GM21529 (cell line): Measurements from ENCODE around the gene TMTC1.

Experiments
- ATAC-seq: cut with Tn5 transposase; IDR thresholded peaks from one replicate; pipeline ENCODE4 v1.9.1; 2021; ENCODE audit not compliant: unreplicated experiment

Gene TMTC1

DNA sequence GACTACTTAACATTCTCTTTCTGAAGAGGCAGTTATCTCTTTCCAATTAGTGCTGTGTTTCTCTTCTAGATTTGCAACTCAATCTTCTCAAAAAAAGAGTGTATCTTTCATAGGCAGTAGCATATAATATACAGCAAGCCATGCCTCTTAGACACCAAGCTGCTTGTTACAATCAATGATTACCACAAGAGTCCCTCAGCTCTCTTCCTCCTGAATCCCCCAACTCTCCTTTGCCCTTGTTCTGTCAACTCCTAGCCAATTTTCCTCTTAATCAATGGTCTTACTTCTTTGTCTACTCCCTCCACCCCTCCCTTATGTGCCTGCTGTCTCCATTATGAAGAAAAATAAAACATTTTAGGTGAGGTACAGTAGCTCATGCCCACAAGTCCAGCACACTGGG, 2.6 kb downstream of the TMTC1 start:
- no peak for ATAC-seq

DNA sequence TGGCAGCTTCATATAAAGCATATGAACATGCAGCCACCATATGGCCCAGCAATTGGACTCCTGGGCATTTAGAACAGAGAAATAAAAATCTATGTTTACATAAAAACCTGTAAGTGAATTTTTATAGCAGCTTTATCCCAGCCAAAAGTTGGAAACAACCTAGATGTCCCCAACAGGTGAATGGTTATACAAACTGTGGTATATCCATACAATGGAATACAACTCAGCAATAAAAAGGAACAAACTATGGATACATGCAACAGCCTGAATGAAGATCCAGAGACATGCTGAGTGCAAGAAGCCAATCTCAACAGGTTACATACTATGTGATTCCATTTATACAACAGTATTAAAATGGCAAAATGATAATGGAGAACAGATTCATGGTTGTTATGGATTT, 3.7 kb downstream of the TMTC1 start:
- no peak for ATAC-seq

DNA sequence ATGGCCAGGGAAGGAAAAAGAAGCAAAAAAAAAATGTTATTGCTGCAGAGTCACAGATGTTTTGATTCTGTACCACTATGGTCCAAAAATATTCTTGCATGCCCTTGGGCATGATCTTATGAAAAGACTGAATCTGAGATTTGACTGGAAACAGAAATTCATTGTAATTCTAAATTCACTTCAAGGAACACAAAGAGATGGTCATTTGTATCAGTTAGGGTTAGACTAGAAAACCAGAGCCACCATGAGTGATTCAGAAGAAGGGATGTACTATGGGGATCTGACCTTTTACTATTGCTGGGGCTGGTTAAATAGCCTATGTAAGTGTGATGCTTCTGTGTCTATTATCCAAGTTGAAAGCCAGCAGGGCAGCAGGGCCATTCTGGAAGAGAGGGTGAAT, 5.2 kb downstream of the TMTC1 start:
- no peak for ATAC-seq

DNA sequence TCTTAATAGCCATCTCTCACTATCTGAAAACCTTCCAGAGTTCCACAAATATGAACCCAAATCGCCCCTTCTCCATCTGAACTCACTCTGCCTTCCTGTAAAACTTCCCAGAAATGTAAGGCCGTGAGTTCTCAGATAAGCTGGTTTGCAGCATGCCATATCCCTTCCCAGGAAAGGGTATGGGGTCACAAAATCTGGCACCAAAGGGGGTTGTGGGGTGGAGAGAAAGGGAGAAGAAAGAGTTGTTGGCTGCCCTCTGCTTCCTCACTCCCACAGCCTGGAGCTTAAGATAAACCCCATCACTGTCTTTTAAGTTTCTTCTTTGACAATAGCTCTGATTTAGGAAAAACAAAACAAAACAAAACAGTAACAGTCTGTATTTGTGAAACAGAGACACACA, 10.7 kb downstream of the TMTC1 start:
- no peak for ATAC-seq

DNA sequence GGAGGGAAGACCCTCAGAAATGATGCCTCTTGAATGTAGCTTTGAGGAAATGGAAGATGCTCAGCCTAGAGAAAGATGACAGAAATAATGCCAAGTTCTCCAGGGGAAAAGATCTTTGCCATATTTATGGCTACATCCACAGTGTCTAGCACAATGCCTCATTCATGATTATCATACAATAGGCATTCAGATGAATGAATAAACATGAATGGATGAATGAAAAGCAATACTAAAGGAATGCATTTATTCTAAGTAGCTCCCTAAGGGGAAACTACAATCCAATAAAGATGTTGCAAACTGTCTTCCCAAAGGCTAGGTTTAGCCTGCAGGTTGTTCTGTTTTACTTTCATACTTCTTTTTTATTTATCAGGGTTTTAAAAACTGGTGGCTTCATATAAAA, 12.0 kb downstream of the TMTC1 start:
- no peak for ATAC-seq

DNA sequence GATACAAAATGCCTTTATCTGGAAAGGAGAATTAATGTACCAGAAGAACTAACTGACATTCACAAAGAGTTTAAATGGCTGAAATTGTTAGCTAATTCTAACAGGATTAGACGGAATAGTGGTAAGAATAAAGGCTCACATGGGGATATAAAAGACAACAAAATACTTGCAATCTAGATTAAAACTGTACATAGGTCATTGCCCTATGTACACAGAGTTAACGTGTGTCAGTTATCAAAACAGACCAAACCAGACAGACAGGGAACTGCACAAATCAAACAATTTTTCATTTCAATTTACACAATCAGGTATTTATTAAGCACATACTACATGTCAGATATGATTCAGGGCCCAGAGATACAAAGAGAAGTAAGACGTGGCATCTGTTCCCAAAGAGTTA, 12.6 kb downstream of the TMTC1 start:
- ATAC-seq = no peak

DNA sequence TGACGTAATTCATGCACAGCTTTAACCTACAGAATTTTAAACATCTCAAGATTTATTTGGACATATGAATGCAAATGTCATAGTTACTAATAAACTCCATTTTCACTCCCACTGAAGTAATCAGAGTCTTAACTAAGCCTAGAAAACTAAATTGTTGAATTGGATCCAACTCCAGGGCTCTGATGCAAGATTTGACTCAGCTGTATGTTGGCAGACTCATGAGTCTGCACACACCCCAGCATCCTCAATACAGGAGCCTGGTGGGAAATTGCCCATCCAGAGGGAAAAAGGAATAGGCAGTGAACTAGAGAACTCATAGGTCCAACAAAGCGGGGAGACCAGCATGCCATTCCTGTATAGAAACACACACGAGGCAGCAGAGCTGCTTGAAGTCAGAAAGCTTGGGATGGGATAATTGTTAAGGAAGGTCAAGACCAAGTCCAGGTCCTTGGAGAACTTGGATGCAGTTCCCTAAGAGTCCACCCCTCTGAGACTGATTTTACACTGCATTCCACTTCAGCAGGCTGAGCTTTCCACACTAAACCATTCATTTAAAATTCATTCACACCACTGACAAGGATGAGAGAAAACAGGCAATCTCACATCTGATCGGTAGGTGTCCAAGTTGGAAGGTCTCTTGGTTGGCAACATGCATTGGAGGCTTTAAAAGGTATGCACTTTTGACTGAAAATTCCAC, 14.4 kb downstream of the TMTC1 start:
- no peak for ATAC-seq

DNA sequence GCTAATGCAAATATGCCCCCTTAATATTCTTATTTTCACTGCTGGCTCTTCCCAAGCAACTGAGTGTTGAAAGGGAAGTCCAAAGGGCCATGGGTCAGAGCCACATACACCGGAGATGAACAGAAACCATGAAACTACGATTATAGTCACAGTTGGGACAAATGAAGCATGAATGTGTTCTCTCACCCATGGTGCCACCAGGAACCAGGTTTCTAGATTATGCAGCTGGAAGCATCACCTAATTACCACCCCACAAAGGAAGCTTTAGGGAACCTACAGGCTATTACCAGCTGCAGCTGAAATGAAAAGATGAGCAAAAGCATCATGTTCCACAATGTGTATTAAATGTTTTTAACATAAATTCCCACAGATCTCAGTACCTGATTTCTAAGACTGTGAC, 15.4 kb downstream of the TMTC1 start:
- ATAC-seq = no peak

DNA sequence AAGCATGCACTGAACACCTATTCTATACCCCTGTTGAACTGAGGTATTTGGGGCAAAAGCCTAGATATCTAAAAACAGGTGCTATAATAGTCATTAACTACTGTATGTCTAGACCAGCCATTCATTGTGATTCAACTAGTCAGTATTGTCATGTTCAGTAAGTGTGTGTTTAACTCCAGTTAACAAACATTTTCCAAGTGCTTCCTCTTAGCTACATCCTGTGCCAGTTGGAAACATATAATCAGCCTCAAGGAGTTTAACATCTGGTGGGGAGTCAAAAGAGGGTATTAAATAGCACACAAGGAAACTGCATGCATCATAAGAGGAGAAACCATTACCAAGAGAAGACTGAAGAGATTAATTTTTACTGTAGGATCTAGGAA, 20.4 kb downstream of the TMTC1 start:
- ATAC-seq = no peak

DNA sequence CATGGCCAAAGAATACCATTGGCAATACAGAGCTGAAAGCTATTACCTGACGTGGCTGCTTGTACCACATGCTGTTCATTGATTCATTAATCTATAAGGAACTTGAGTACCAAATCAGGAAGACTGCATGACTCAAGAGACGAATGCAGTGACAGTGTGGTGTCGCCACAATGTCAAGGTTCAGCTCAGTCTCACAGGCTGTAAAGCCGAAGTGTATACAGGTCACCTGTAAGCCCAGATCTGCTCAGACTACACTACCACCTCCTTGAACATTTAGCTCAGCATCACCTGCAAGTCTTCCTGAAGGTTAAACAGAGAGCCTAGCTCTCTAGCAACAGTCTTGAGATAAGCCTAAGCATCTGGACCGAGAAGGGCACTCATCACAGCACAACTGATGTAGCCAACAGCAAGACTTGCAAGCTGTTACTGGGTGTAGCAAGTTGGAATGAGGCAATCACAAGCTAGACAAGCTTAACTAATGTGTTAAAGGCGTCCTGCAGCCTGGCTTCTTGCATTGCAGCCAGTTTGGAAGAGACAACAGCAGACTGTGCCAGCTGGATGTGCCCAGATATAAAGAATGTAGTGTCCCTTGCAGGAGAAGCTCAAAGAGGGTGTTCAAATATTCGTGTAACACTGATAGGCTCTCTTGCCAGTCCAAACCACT, 21.0 kb downstream of the TMTC1 start:
- no peak for ATAC-seq

DNA sequence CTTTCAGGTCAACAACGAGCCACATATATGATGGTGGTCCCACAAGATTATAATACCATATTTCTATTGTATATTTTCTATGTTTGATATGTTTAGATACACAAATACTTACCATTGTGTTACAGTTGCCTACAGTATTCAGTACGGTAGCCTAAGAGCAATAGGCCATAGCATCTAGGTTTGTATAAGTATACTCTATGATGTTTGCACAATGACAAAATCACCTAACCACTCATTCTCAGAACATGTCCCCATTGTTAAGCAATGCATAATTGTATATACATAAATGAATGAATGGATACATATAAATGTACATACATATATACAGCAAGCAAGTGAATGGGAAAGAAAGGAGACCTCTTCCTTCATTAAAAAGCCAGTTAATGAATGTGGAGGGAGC, 23.8 kb downstream of the TMTC1 start:
- no peak for ATAC-seq

DNA sequence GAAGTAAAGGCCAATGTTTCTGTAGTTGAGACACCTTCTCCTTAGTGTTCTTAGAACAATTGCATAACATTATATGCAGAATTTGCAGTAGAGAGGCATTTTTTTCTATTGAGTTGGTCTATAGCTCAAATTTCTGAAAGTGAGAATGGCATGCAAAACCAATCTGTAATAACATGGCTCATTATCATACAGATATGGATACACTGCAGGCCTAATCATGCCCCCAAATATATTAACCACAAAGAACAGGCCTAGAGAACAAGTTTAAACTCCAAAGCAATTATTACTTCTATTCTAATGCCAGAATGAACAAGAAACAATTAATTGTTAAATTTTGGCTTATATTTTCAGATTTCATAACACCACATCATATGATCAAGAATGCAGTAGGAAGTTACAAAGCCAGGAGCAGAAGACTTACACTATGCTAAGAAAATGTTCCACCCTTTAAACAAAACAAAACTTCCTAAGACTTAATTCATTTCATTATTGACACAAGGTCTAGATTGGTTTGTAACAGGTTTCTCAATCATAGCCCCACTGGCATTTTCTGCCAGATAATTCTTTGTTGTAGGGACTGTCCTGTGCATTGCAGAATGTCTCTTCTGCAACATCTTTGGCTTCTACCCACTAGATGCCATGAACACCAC, 26.9 kb downstream of the TMTC1 start:
- no peak for ATAC-seq

DNA sequence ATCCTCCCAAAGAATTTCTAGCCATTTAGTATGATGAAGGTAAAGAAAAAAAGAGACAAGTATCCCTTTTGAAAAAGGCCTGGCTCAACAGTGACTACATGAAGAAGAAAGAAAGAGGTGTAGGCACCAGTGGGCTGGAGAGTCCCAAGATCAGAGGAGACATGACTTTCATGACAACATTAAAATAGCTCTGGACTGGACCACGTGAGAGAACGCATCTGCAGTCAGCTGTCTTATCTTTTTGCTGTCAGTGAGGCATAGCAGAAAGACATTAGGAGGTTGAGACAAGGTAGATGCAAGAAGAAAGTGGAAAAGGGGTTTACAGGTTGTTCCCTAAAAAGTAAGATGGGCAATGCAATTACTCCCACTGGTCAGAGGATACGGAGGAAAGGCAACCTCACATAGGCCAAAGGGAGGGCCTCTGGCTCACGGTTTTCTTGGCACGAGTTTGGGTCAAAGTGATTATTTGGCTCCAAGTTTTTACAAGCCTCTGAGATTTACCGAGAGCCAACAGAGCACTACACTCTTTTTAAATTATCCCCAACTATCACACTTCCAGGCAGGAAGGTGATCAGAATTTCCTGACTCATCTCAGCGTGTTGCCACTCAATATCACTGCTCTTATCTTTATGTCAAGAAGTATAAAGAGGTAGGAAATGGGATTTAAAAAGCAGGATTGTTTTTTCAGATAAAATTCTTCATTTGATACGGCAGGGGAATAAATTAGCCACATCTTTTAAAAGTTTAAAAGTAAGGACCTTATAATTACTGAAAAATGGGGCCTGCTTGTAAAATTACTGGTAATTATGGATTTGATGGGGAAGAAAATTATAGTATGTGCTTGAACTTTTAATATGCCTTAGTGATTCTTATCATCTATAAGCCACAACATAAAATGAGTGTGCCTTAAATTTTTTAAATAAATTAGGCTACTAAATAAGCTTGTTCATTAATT, 29.2 kb downstream of the TMTC1 start:
- no peak for ATAC-seq

DNA sequence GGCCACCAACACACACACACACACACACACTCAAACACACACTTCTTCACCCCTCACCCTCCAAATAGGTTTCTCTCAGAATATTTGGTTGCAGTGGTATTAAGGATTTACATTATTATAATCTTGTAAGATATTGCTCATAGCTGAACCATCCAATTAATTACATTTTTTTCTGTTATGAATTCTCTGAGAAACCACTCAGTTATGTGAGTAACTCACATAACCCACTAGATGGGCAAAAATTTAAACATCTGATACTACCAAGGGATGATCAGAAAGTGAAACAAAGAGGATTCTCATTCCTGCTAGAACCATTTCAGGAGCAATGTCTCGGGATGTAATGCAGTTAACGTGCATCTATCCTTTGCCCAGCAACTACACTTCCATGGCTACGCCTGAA, 31.6 kb downstream of the TMTC1 start:
- ATAC-seq = no peak

DNA sequence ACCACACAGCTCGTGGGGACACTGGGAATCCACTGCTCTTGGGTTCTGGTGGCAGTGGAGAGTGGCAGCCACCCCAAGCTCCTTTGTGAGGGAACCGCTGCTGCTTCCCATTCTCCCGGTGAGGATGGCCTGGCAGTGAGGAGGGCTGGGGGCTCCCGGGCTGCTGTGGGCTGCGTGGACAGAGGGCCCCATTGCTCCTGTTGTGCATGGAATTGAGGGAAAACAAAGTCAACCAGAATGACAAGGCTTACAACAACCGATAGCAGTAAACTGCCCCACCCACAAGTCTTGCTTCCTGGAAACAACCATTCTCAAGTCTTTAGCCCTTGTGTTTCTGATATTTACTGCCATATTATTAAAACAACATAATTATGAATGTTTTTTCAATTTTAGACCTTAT, 32.1 kb downstream of the TMTC1 start:
- no peak for ATAC-seq

DNA sequence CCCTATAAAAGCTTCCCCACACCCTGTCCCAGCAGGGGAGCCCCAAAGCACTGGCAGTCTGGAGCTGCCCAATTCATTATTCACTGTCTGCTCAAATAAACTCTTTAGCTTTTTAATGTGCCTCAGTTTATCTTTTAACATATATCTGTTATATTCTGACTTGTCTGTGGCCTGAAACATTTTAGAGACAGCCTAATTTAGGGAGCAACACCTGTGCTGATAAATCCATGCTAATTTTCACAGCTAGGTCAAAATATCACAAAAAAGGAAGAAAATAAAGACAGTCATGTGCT, 32.9 kb downstream of the TMTC1 start:
- no peak for ATAC-seq

DNA sequence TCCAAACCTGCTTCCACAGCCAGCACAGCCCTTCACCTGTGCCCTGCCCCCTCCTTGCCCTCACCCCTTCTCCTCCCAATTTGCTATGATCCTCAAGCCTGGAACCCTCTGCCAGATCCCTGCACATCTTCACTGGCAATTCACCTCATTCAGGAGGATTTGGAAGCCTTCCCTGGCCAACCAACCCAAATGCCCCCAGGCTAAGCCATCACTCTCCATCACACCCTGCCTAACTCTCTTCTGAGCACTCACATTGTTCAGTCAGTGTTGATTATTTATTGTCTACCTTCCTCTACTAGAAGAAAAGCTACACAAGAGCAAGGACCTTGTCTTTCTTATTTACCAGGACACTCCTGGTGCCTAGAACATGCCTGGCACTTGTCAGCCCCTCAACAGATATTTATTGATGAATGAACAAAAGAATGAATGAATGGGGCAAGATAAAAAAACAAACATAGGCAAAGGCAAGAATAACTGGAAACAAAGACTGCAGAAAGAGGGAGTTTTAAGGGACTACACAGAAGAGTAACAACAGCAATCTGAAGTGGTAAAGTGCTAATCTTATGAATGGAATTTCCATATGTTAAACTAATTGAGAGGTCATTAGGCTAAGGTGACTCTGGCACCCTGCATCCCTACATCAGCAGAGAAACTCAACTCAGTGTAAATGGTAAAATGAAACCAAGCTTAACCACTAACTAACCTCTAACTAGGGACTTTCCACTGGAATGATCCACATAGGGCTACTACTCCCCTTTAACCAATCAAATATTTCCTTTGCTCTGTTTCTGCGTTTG, 33.4 kb downstream of the TMTC1 start:
- peak; percentile 80 for ATAC-seq

DNA sequence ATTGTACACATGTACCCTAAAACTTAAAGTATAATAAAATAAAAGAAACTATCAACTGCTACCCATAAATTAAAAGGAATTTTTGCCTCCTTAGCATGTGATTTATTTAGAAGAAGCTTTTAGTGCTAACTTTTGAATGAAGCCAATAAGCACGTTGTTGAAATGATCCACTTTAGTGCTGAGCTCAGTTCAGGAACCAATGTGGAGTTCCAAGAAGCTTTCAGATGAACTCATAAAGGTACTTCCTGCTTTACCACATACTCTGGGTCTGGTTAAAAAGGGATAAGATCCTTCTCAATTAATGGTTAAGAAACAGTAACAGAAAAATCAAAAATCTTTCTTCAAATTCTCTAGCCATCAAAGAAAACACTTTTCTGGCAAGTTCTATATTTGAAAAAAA, 39.4 kb downstream of the TMTC1 start:
- no peak for ATAC-seq

DNA sequence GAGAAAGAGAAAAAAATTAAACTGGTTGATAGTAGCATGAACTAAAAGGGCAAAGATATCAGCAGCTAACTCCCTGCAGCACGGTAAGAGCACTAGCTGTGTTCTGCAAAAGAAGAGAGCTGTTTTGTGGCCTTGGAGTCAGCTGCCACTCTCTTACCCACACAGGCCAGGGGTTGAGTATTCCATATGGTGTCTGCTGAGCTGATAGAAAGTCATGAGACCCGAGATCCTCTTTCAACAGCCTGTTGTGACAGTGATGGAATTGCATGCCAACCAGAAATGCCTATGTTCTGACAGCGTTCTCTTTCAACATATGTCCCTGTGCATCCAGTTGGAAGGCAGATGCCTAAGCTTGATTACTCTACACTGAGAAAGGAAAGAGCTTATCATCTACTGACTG, 39.9 kb downstream of the TMTC1 start:
- ATAC-seq = no peak

DNA sequence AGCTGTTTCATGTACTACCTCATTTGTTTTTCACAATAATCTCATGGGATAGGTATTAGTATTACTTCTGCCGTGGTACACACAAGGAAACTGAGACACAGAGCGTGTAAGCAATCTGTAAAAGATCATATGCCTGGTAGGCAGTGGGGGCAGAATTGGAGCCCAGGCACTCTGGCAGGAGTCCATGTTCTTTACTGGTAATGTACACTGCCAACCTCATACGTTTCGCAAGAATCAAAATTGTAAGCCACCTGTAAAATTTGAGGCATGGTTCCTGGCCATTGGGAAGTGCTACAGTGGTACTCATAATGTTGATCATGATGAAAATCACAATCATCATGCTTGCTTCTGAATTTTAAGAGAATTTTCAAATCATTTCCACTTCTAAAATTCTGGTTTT, 40.7 kb downstream of the TMTC1 start:
- no peak for ATAC-seq

DNA sequence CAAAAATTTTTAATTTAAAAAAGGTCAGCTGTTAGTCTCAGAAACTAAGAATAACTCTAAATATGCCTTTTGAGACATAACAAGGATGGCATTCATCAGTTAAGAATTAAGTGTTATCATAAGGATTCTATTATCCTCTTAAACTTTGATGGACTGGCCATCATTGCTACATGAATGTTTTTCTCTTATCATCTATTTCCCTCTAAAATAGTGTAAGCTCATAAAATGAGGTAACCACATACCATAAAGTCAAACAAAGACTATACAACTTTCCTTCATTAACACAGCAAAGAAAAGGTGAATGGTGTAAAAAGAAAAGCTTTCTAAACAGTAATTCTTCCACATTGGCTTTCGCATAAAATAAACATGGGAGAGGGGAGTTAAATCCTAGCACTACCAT, 41.1 kb downstream of the TMTC1 start:
- no peak for ATAC-seq
